Lung microvascular endothelial cell (primary cell): ENCODE results near the gene MAEA. TPM values are rescaled to one million over a fixed set of nuclear protein-coding genes. Genes with fewer than 3 reads are reported as not detected.
"Not testable (repeated sequence)": the region's sequence is repeated elsewhere in the genome, so short reads cannot be mapped to it uniquely, and the experiment has no call there.

Source experiments
- DNase-seq, 2 donors: peaks; one replicate each; pipeline versions ENCODE4 v3.0.0 to v3.0.0-alpha.2; 2010; ENCODE audit warnings: low read depth in 2 of 2
- total RNA-seq: library from RNA; depleted of rRNA; stranded (reverse); fragments of >200 nt; gene quantifications from 2 replicates; pipeline ENCODE4 v1.2.1, GENCODE V29; 2014

MAEA gene
- total RNA-seq, 1 donor from 2014 or later, result 49.2 TPM

DNA sequence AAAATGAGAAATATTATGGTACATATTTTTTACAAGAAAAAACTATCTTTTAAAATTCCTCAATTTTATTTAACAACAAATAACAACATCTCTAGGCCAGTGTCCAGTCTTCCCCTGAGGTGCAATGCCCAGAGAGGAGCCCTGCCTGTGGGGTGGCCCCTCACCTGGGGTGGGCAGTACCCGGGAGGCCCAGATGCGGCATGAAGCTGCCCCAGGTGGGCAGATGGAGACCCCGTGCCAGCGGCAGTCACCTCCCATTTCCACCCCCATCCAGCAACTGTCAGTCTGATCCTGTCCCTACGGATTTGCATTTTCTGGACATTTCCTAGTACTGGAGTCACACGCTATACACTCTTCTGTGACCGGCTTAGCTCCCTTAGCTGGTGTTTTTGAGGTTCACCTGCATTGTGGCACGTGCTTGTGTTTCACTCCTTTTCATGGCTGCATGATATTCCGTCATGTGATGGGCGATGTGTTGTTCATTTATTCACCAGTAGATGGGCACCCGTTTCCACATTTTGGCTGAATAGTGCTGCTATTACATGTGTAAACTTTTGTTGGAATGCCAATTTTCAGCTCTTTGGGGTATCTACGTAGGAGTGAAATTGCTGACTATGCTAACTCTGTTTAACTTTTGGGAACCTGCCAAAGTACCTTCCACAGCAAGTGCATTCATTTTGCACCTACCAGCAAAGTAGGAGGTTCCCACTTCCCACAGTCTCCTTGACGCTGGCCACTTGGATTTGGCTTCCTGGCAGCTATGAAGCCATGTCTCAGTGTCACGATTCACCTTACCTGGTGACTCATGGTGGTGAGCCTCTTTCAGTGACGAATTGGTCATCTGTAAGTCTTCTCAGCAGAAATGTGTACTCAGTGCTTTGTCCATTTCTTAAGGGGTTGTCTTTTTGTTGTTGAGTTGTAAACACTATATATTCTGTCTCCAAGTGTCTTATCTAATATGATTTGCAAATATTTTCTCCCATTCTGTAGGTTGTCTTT is 11.7 kb upstream of the MAEA start:
- peak in 1 of 2 donors; percentile 23 for DNase-seq

GRCh38 chr4:1279253-1279652 is 10.4 kb upstream of the MAEA start:
- DNase-seq, result no peak

GRCh38 chr4:1283711-1284110 is 6.0 kb upstream of the MAEA start:
- DNase-seq, result no peak

- no peak for DNase-seq
These were observed 4.4 kb upstream of the MAEA start for GRCh38 chr4:1285151-1285789.

- DNase-seq, result peak; percentile 20 to 28
These were observed 3.7 kb upstream of the MAEA start for GRCh38 chr4:1285790-1286553.

GRCh38 chr4:1288786-1289185 is 905 bp upstream of the MAEA start:
- no peak for DNase-seq

GRCh38 chr4:1290165-1290977 is 680 bp downstream of the MAEA start:
- DNase-seq, result peak; percentile 17 to 31

DNA sequence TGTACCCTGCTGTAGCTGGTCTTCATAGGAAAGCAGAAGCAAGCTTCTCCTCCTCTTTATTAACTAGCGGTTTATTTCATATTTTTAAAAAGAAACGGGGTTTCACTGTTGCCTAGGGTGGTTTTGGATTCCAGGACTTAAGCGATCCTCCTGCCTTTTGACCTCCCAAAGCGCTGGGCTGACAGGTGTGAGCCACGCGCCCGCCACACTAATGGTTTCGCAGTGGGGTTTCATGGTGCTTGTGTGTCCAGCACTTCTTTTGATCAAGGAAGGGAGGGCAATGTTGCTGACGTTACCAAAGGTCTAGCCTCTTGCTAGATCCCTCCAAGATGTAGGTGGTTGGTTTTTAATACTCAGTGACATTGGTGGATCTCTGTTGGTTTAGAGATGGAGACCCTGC is 1.4 kb downstream of the MAEA start:
- no peak for DNase-seq

- DNase-seq, result no peak
These were observed 2.5 kb downstream of the MAEA start for GRCh38 chr4:1291996-1292702.

GRCh38 chr4:1292703-1293011 is 3.0 kb downstream of the MAEA start:
- DNase-seq, result not testable (repeated sequence)

- no peak for DNase-seq
These were observed 3.8 kb downstream of the MAEA start for GRCh38 chr4:1293531-1293941.

GRCh38 chr4:1293991-1294390 is 4.3 kb downstream of the MAEA start:
- no peak for DNase-seq

DNA sequence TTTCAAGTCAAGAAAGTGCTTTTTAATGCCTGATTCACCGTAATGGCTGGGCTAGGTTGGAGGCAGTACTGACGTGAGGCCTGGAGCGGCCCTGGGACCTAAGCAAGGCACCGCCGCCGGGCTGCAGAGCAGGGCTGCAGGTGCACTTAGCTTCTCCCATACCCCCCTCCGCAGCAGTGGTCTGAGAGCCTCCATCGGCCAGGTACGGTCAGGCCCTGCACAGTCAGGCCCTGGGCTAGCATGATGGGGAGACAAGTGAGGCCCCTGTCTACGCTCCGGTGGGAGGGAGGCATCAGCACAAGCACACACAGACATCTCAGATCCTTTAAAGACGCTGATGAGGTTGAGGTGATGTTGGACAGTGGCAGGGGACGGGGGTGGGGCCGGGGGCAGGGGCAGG is 4.7 kb downstream of the MAEA start:
- no peak for DNase-seq

GRCh38 chr4:1294891-1295290 is 5.2 kb downstream of the MAEA start:
- DNase-seq, result no peak

GRCh38 chr4:1295405-1296055 is 5.8 kb downstream of the MAEA start:
- DNase-seq, result no peak

DNA sequence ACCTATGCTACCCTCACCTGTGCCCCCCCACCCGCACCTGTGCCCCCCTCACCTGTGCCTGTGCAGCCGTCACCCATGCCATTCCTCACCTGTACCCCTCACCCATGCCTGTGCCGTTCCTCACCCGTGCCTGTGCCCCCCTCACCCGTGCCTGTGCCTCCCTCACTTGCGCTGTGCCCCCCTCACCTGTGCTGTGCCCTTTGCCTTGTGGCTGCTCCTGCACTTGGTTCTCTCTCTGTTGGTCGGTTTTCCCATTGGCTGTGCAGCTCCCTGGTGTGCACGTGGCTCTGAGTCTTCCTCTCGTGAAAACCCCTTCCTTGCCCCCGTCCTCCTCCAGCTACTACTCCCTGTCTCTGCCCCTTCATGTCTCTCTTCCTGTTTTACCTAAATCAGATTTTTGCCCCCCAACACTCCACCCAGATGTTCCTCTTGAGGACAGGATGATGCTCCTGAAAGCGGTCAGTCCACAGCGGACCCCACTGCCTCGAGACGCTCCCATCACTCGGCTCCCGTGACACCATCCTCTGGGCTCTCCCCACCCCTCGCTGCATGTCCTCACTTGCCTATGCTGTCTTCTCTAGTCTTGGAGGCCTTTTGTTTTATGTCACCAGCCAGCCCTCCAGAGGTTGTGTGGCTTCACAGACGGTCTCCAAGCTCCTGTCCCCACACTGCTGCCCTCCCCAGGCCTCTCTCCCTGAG is 6.8 kb downstream of the MAEA start:
- DNase-seq, result no peak

- no peak for DNase-seq
These were observed 7.3 kb downstream of the MAEA start for GRCh38 chr4:1297023-1297395.

GRCh38 chr4:1297456-1298325 is 8.0 kb downstream of the MAEA start:
- DNase-seq, result no peak

- DNase-seq, result no peak
These were observed 8.8 kb downstream of the MAEA start for GRCh38 chr4:1298461-1298860.
